AG04449 (cell line): ENCODE measurements around the gene ESR1.

Experiments used
- CTCF ChIA-PET: fragments of 350-600 bp; formaldehyde crosslinking; extraction: SDS; loops from one replicate; lab custom pipeline; 2021; ENCODE audit warnings: antibody characterized with exemption; lab: Yijun Ruan, JAX
- POLR2A ChIA-PET: fragments of 400-600, 350-600 bp; formaldehyde crosslinking; extraction: SDS; loops from one replicate; lab custom pipeline; 2020; ENCODE audit warnings: antibody characterized with exemption, inconsistent platforms; lab: Yijun Ruan, JAX
- DNase-seq: peaks from one replicate; pipeline ENCODE4 v3.0.0-alpha.2; 2010; ENCODE audit warnings: low read depth, low spot score
- H3K4me3 ChIP-seq: 2 replicates; pipeline ENCODE4 v1.5.1; 2011; ENCODE audit warnings: low read depth, mild to moderate bottlenecking, control low read depth, low read length
- TF ChIP-seq, protein P1 (sequence below): IDR thresholded peaks from one replicate; pipeline ENCODE4 v1.5.1; 2011; ENCODE audit warnings: mild to moderate bottlenecking, moderate library complexity, low read length, control low read depth, inconsistent platforms; ENCODE audit not compliant: insufficient read depth; ENCODE audit errors: missing control alignments

ESR1 gene

DNA sequence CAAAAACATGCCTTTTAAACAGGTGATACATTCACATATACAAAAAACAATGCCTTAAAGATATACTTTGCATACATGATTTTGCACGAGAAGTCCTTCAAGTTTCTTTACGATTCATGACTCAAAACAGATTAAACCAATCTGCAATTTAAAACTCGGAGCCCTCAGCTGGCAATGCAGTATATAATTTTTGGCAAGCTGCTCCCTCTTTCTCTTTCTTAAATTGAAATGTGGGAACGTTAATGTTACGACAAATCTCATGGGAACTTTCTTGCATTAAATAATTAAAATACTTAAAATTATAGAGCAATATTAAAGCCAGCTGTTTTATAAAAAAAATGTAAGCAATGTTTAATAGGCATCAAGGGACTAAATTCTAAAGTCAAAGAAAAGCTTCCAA is 334.6 kb downstream of the ESR1 start:
- ChIA-PET CTCF (interaction anchor here (2.6 kb wide), 1 partner anchor 17 kb away, joined by 11 read pairs; no protein-coding TSS in a partner anchor), POLR2A (no interaction called here)
- H3K4me3 ChIP-seq, result no peak overlapping the region
- DNase-seq, result no peak
- TF ChIP-seq, protein P1, sequence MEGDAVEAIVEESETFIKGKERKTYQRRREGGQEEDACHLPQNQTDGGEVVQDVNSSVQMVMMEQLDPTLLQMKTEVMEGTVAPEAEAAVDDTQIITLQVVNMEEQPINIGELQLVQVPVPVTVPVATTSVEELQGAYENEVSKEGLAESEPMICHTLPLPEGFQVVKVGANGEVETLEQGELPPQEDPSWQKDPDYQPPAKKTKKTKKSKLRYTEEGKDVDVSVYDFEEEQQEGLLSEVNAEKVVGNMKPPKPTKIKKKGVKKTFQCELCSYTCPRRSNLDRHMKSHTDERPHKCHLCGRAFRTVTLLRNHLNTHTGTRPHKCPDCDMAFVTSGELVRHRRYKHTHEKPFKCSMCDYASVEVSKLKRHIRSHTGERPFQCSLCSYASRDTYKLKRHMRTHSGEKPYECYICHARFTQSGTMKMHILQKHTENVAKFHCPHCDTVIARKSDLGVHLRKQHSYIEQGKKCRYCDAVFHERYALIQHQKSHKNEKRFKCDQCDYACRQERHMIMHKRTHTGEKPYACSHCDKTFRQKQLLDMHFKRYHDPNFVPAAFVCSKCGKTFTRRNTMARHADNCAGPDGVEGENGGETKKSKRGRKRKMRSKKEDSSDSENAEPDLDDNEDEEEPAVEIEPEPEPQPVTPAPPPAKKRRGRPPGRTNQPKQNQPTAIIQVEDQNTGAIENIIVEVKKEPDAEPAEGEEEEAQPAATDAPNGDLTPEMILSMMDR, result no peak

DNA sequence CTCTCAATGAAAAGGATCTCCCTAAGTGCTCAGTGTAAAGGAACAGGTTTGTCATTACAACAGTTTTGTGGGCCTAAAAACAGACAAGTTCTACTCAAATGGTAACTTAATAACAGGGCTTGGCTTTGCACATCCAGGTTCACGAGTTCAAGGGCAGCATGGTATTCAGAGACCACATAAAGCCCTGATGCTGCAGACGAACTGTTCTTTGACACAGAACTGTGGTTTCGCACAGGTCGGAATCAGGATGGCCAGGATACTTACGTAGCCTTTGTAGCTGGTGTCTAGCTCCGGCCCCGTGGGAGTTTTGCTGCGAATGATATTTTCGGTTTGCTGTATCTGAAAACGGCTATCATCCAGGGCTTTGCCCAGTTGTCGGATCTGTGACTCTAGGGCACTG is 335.9 kb downstream of the ESR1 start:
- ChIA-PET POLR2A (no interaction called here), CTCF (interaction anchor here (1.2 to 2.6 kb wide), 2 partner anchors 17 to 18 kb away, joined by 4 to 11 read pairs; no protein-coding TSS in a partner anchor)
- TF ChIP-seq, protein P1, result no peak
- no peak overlapping the region for H3K4me3 ChIP-seq
- no peak for DNase-seq

DNA sequence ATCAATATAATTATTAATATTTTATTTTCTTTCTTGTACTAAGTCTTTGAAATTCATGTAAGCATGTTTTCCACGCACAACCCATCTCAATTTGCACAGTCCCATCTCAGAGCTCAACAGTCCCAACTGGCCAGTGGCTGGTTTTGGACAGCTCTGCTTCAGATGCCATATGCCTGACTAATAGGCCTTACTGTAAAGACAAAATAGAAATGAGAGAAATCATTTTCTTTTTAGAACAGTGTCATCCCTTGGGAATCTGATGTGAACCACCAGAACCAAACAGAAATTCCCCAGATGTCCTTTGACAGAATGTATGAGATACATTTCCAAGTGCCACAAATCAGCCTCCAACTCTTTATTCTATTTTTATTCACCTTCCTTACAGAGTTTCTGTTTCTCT is 338.9 kb downstream of the ESR1 start:
- no peak overlapping the region for H3K4me3 ChIP-seq
- CTCF ChIA-PET, result interaction anchor here (2.6 kb wide), 1 partner anchor 21 kb away, joined by 8 read pairs; no protein-coding TSS in a partner anchor
- DNase-seq, result peak; percentile 71
- POLR2A ChIA-PET, result interaction anchor here (0.5 kb wide), 1 partner anchor 779 kb away, joined by 3 read pairs; no protein-coding TSS in a partner anchor
- TF ChIP-seq, protein P1, result no peak

DNA sequence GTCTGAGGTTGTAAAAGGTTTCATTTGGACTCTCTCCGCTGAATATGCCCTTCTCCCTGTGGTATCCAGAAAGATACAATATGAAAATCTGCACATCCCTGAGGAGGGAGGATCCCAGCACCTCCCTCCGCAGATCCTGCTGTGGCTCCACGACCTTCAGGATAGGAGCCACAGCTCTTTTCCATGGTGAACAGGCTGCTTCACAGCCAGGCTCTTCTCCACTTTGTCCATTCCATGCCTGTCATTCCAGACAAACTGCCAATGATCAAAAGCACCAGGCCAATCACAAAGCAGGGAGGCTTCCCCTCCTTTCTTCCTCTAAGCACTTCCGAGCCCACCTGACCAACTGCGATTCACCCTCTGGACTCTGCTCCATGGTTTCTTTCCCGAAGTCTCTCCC is 339.8 kb downstream of the ESR1 start:
- DNase-seq, result no peak
- TF ChIP-seq, protein P1, result no peak
- ChIA-PET CTCF (interaction anchor here (1.6 to 2.6 kb wide), 2 partner anchors 22 kb away, joined by 4 to 8 read pairs; no protein-coding TSS in a partner anchor), POLR2A (no interaction called here)
- no peak overlapping the region for H3K4me3 ChIP-seq

DNA sequence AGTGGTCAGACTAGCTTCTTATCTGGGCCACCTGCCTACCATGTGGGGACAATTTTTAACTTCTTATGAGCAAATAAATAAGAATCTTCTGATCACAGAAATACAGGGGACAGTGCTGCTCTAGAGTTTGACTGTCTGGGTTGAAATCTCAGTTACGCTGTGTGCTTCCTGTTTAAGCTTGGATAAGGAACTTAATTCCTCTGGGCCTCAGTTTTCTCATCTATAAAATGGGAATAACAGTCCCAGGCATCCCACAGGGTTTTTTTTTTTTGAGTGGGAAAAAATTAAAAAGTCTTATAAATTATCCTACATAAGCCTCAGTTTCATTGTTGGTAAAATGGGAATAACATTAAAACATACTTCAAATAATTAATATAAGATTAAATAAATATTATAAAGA is 340.9 kb downstream of the ESR1 start:
- DNase-seq, result no peak
- TF ChIP-seq, protein P1, result no peak
- ChIA-PET POLR2A (no interaction called here), CTCF (interaction anchor here (1.6 to 2.0 kb wide), 2 partner anchors 23 to 383 kb away, joined by 4 to 9 read pairs; no protein-coding TSS in a partner anchor)
- H3K4me3 ChIP-seq, result no peak overlapping the region

DNA sequence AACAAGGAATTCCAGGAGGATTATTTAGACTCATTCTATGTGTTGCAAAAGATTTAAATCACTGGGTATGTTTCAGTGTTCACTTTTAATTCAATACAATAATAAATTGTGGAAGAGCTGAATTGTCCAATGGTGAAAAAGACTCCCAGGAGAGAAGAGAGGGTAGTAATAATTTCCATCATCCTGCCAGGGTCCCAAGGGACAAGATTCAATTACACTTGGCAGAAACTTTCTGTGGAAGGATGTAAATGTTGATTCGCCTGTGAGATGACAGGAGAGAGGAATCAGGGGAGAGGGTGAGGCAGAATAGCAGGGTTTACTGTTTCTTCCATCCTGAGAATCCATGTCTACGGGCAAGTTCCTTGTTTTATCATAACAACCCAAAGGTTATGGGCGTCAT is 342.7 kb downstream of the ESR1 start:
- H3K4me3 ChIP-seq, result no peak overlapping the region
- CTCF ChIA-PET, result no interaction called here
- TF ChIP-seq, protein P1, result no peak
- DNase-seq, result no peak
- POLR2A ChIA-PET, result no interaction called here
